ENCODE results near the gene KRT9. TPM values are rescaled to one million over a fixed set of nuclear protein-coding genes. Genes with fewer than 3 reads are reported as not detected.
A peak's percentile ranks its signal among the peaks of the same experiment; 100 is the strongest.
"Not testable (repeated sequence)": the region's sequence is repeated elsewhere in the genome, so short reads cannot be mapped to it uniquely, and the experiment has no call there.

KRT9 gene
- total RNA-seq, 1 donor: not detected

DNA sequence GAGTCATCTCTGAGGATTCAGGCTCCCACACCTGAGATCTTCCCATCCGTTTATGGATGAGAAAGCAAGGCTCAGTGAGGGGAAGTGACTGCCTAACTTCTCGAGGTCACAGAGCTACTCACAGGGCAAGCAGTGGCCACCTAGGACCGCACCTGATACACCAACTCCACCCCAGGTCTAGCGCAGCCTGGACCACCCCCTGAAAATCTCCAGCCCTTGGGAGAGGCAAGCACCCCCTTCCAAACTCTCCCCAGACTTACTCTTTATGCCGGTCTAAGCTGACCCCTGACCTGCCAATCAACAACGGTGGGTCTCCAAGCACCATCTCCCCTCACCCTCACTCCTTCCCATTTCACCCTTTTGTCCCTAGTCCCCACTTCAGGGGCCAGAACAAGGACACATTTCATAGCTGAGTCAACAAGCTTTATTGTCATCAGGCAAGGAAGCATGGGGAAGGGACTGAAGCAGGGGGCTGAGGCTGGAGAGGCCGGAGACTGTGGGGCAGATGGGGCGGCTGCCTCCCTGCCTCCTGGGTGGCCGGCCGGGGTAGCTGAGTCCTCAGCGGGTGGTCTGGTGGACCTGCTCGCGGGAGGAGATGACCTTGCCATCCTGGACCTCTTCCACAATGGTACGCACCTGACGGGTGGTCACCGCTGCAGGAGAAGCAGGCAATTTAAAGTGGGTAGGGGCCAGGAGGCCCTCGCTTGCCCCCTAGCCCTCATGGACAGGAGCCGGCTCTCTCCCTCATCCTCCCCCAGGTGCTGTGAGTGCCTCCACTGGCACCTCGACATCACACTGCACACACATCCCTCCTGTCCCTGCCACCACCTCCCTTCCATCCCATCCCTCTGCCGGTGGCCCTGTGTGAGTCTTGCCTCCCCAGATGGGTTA lies 47.4 kb upstream of the KRT9 start:
- Histone ChIP-seq H3K27me3 (ENCODE audit: insufficient read depth, low read length) (no peaks in the 10 kb centered on the region), H3K36me3 (ENCODE audit: insufficient read depth, low read length) (no peaks in the 10 kb centered on the region), H3K4me1 (ENCODE audit: insufficient read depth, low read length) (peaks cover 6% of the 10 kb centered on the region), H3K4me2 (ENCODE audit: insufficient read depth, low read length) (no peak overlapping the region), H2AFZ (ENCODE audit: low read length) (no peak overlapping the region), H4K20me1 (ENCODE audit: insufficient read depth, low read length) (no peaks in the 10 kb centered on the region), H3K9me3 (ENCODE audit: low read depth, low read length) (no peaks in the 10 kb centered on the region), H3K79me2 (ENCODE audit: insufficient read depth, low read length) (no peaks in the 10 kb centered on the region), H3K4me3 (ENCODE audit: insufficient read depth, low read length) (no peak overlapping the region), H3K27ac (ENCODE audit: low read depth, low read length) (no peak overlapping the region)
- TF ChIP-seq, protein P1, sequence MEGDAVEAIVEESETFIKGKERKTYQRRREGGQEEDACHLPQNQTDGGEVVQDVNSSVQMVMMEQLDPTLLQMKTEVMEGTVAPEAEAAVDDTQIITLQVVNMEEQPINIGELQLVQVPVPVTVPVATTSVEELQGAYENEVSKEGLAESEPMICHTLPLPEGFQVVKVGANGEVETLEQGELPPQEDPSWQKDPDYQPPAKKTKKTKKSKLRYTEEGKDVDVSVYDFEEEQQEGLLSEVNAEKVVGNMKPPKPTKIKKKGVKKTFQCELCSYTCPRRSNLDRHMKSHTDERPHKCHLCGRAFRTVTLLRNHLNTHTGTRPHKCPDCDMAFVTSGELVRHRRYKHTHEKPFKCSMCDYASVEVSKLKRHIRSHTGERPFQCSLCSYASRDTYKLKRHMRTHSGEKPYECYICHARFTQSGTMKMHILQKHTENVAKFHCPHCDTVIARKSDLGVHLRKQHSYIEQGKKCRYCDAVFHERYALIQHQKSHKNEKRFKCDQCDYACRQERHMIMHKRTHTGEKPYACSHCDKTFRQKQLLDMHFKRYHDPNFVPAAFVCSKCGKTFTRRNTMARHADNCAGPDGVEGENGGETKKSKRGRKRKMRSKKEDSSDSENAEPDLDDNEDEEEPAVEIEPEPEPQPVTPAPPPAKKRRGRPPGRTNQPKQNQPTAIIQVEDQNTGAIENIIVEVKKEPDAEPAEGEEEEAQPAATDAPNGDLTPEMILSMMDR (IDR thresholded peaks at IDR 0.05; ENCODE audit: extremely low read depth, low read depth, low read length): no peak
- DNase-seq (ENCODE audit: insufficient read length, low spot score, missing footprints): peak; percentile 83

DNA sequence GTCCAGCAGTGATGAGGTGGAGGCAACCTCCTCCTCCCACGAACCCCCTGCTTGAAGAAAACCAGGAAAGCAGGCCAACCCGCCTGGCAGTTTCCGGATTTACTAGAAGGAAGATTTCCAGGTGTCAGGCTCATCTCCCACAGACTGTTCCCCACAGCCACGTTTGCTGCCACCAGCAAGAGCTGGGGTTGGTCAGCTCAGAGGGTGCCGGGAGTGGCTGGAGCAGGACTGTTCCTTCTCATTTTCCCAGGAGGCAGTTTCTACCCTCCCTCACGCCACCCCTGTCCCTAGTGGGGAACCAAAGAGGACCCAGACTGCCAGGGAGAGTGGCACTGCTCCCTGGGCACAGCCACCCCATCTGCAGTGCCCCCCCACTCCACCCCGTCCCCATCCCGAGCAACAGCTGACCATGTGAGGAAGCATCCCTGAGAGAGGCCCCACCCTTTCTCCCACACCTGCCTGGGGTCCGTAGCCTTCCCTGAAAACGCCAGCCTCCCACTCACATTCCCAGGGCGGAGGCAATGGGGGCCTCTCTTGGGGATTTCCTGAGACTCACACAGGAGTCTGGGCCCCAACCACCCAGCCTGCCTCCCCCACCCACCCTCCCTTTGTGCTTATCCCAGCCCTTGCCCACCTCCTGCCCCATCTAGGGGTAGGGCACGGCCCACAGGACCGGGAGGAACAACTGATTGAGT lies 46.6 kb upstream of the KRT9 start:
- TF ChIP-seq, protein P1 (IDR thresholded peaks at IDR 0.05; ENCODE audit: extremely low read depth, low read depth, low read length): no peak
- Histone ChIP-seq H3K9me3 (ENCODE audit: low read depth, low read length) (no peaks in the 10 kb centered on the region), H4K20me1 (ENCODE audit: insufficient read depth, low read length) (no peaks in the 10 kb centered on the region), H3K36me3 (ENCODE audit: insufficient read depth, low read length) (no peaks in the 10 kb centered on the region), H3K27me3 (ENCODE audit: insufficient read depth, low read length) (no peaks in the 10 kb centered on the region), H3K4me2 (ENCODE audit: insufficient read depth, low read length) (no peak overlapping the region), H3K79me2 (ENCODE audit: insufficient read depth, low read length) (no peaks in the 10 kb centered on the region), H3K27ac (ENCODE audit: low read depth, low read length) (no peak overlapping the region), H3K4me3 (ENCODE audit: insufficient read depth, low read length) (no peak overlapping the region), H2AFZ (ENCODE audit: low read length) (no peak overlapping the region), H3K4me1 (ENCODE audit: insufficient read depth, low read length) (peaks cover 6% of the 10 kb centered on the region)
- DNase-seq (ENCODE audit: insufficient read length, low spot score, missing footprints): no peak

DNA sequence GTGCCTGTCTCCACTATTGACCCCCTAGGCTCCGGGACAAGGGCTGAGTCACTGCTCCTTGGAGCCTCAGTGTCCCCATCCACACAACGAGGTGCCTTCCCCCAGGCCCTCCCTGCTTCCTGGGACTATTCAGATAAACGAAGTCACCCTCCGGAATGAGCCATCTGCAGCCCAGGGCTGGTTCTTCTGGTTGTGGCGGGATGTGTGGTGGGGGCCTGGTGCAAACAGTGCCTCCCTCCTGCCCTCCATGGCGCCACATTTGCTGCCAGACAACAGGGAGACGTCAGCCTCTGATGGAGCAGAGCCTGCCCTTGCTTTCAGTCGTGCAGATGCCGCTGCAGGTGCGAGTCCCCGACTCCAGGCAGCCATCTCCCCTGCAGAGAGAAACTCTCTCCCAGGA lies 45.8 kb upstream of the KRT9 start:
- H3K4me3 ChIP-seq (ENCODE audit: insufficient read depth, low read length): no peak overlapping the region
- no peaks in the 10 kb centered on the region for H3K27me3 ChIP-seq (ENCODE audit: insufficient read depth, low read length)
- TF ChIP-seq, protein P1 (IDR thresholded peaks at IDR 0.05; ENCODE audit: extremely low read depth, low read depth, low read length): no peak
- H2AFZ ChIP-seq (ENCODE audit: low read length): no peak overlapping the region
- H3K9me3 ChIP-seq (ENCODE audit: low read depth, low read length): no peaks in the 10 kb centered on the region
- H3K36me3 ChIP-seq (ENCODE audit: insufficient read depth, low read length): no peaks in the 10 kb centered on the region
- H4K20me1 ChIP-seq (ENCODE audit: insufficient read depth, low read length): no peaks in the 10 kb centered on the region
- no peak overlapping the region for H3K27ac ChIP-seq (ENCODE audit: low read depth, low read length)
- peaks cover 10% of the 10 kb centered on the region for H3K4me1 ChIP-seq (ENCODE audit: insufficient read depth, low read length)
- no peak overlapping the region for H3K4me2 ChIP-seq (ENCODE audit: insufficient read depth, low read length)
- H3K79me2 ChIP-seq (ENCODE audit: insufficient read depth, low read length): no peaks in the 10 kb centered on the region
- DNase-seq (ENCODE audit: insufficient read length, low spot score, missing footprints): no peak

DNA sequence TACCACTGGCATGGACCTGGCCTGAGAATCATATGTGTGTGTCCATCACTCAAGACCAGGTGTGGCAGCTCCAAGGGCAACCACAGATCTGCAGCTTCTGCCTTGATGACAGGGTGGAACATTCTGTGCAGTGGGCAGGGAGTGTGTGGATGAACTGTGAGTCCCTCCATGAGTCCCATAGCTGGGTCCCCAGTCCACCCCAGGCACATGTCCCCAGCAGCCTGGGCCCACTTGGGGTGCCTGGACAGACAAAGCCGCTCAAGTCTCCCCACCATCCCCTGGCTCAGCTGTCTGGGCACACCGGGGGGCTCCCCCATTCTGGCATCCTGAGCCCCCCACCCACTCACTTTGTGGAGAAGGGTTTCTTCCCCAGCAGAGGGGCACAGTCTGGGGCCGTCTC lies 45.3 kb upstream of the KRT9 start:
- Histone ChIP-seq H3K27me3 (ENCODE audit: insufficient read depth, low read length) (no peaks in the 10 kb centered on the region), H3K4me3 (ENCODE audit: insufficient read depth, low read length) (no peak overlapping the region), H3K27ac (ENCODE audit: low read depth, low read length) (no peak overlapping the region), H3K36me3 (ENCODE audit: insufficient read depth, low read length) (no peaks in the 10 kb centered on the region), H4K20me1 (ENCODE audit: insufficient read depth, low read length) (no peaks in the 10 kb centered on the region), H3K79me2 (ENCODE audit: insufficient read depth, low read length) (no peaks in the 10 kb centered on the region), H2AFZ (ENCODE audit: low read length) (no peak overlapping the region), H3K4me1 (ENCODE audit: insufficient read depth, low read length) (peaks cover 14% of the 10 kb centered on the region), H3K9me3 (ENCODE audit: low read depth, low read length) (no peaks in the 10 kb centered on the region), H3K4me2 (ENCODE audit: insufficient read depth, low read length) (no peak overlapping the region)
- TF ChIP-seq, protein P1 (IDR thresholded peaks at IDR 0.05; ENCODE audit: extremely low read depth, low read depth, low read length): no peak
- no peak for DNase-seq (ENCODE audit: insufficient read length, low spot score, missing footprints)

DNA sequence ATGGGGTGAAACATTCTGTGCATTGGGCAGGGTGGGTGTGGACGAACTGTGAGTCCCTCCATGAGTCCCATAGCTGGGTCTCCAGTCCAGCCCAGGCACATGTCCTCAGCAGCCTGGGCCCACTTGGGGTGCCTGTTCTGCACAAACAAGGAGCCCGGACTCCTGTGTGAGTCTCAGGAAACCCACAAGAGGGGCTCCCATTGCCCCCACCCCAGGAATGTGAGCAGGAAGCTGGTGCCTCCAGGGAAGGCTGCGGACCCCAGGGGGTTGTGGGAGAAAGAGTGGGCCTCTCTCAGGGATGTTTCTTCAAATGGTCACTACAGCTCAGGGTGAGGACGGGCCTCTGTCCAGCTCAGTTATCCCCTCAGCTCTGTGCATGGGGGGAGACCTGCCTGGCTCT lies 44.6 kb upstream of the KRT9 start:
- H2AFZ ChIP-seq (ENCODE audit: low read length); H3K27me3 ChIP-seq (ENCODE audit: insufficient read depth, low read length); H3K4me2 ChIP-seq (ENCODE audit: insufficient read depth, low read length); H3K79me2 ChIP-seq (ENCODE audit: insufficient read depth, low read length); H3K36me3 ChIP-seq (ENCODE audit: insufficient read depth, low read length); DNase-seq (ENCODE audit: insufficient read length, low spot score, missing footprints); H3K4me3 ChIP-seq (ENCODE audit: insufficient read depth, low read length); H3K27ac ChIP-seq (ENCODE audit: low read depth, low read length); H4K20me1 ChIP-seq (ENCODE audit: insufficient read depth, low read length); H3K9me3 ChIP-seq (ENCODE audit: low read depth, low read length): not testable (repeated sequence)
- H3K4me1 ChIP-seq (ENCODE audit: insufficient read depth, low read length): peaks cover 14% of the 10 kb centered on the region
